K562 (cell line): ENCODE data around the gene CRPPA. TPM values are rescaled to one million over a fixed set of nuclear protein-coding genes. Genes with fewer than 3 reads are reported as not detected.
A peak's percentile ranks its signal among the peaks of the same experiment; 100 is the strongest.

Experiments used
- BCLAF1 ChIP-seq, 2 experiments: fragments of 450-650 bp in 1 of 2; IDR thresholded peaks; 2 replicates each; pipeline ENCODE4 v1.6.1; 2011 to 2017; ENCODE audit warnings: low read depth in 2 of 2, antibody characterized with exemption in 1 of 2, borderline replicate concordance in 1 of 2, low read length in 1 of 2, mild to moderate bottlenecking in 1 of 2, mixed read lengths in 1 of 2; ENCODE audit not compliant: control insufficient read depth in 1 of 2
- EWSR1 ChIP-seq: fragments of 450-650 bp; IDR thresholded peaks from 2 replicates; pipeline ENCODE4 v1.6.1; 2018; ENCODE audit warnings: borderline replicate concordance, mild to moderate bottlenecking, low read depth, moderate library complexity; ENCODE audit not compliant: partially characterized antibody
- FOXM1 ChIP-seq, 2 experiments: fragments of 450-650 bp in 1 of 2; sonication (generic) in 1 of 2; formaldehyde crosslinking in 1 of 2; IDR thresholded peaks; 2 replicates each; pipeline versions ENCODE4 v1.6.1 to v1.9.0; 2017 to 2022; ENCODE audit warnings: low read depth in 2 of 2, mild to moderate bottlenecking in 2 of 2, missing genetic modification reagents in 1 of 2, moderate library complexity in 1 of 2
- GATAD2B ChIP-seq: fragments of 450-650 bp; IDR thresholded peaks from 2 replicates; pipeline ENCODE4 v1.6.1; 2017; ENCODE audit warnings: mild to moderate bottlenecking, borderline replicate concordance
- HBP1 ChIP-seq: fragments of 450-650 bp; formaldehyde crosslinking; IDR thresholded peaks from 2 replicates; pipeline ENCODE4 v1.4.0; 2022; ENCODE audit warnings: missing genetic modification characterization
- KAT7 ChIP-seq: sonication (generic); formaldehyde crosslinking; IDR thresholded peaks from 2 replicates; pipeline ENCODE4 v1.8.0; 2022; ENCODE audit warnings: missing genetic modification reagents, mild to moderate bottlenecking, borderline replicate concordance
- LEF1 ChIP-seq: fragments of 450-650 bp; IDR thresholded peaks from 2 replicates; pipeline ENCODE4 v1.6.1; 2016; ENCODE audit warnings: mild to moderate bottlenecking
- MAZ ChIP-seq, 2 experiments: fragments of 450-650 bp in 1 of 2; sonication (generic) in 1 of 2; formaldehyde crosslinking; IDR thresholded peaks in 1 of 2; conservative IDR thresholded peaks in 1 of 2; 2 replicates each; pipeline versions ENCODE4 v1.4.0 to v1.5.0; 2020; ENCODE audit warnings: mild to moderate bottlenecking in 1 of 2, missing genetic modification reagents in 1 of 2
- SIN3B ChIP-seq: fragments of 450-650 bp; IDR thresholded peaks from 2 replicates; pipeline ENCODE4 v1.6.1; 2017; ENCODE audit warnings: low read depth, mild to moderate bottlenecking, moderate library complexity
- SMAD2 ChIP-seq: fragments of 150-350 bp; IDR thresholded peaks from 2 replicates; pipeline ENCODE4 v1.6.1; 2014; ENCODE audit warnings: low read depth, mild to moderate bottlenecking, low read length
- USF2 ChIP-seq: sonication (generic); formaldehyde crosslinking; IDR thresholded peaks from 2 replicates; pipeline ENCODE4 v1.5.0; 2020; ENCODE audit warnings: missing genetic modification reagents
- ZHX1 ChIP-seq: fragments of 150-350 bp; conservative IDR thresholded peaks from 2 replicates; pipeline ENCODE4 v1.6.1; 2014; ENCODE audit warnings: low read length
- polyA plus RNA-seq, 8 experiments: library from polyadenylated mRNA; depleted of rRNA in 4 of 8; stranded (reverse) in 5 of 8; unstranded in 3 of 8; fragments of >200 nt; fragmentation: Nextera tagmentation in 2 of 8; fragmentation: Illumina TruSeq in 1 of 8; extraction: Ambion mirVana in 2 of 8; extraction: Trizol in 1 of 8; gene quantifications; 2 replicates each; pipeline versions ENCODE4 v1.2.1 to v1.2.3, GENCODE V29; 2011 to 2014; ENCODE audit warnings: inconsistent platforms in 1 of 8, missing spikeins in 1 of 8
- total RNA-seq, 7 experiments: library from RNA; depleted of rRNA in 6 of 7; stranded (reverse); fragments of >200 nt in 6 of 7; fragmentation: Illumina TruSeq in 2 of 7; extraction: Trizol in 2 of 7; gene quantifications; 2 replicates each; pipeline versions ENCODE4 v1.2.1 to v1.2.3, GENCODE V29; 2011 to 2021; ENCODE audit warnings: low replicate concordance in 1 of 7
- TF ChIP-seq, protein P1 (sequence below): sonication (generic); formaldehyde crosslinking; IDR thresholded peaks from 2 replicates; pipeline ENCODE4 v1.8.0; 2022; ENCODE audit warnings: mild to moderate bottlenecking, missing genetic modification reagents

Gene CRPPA
- total and polyA plus RNA-seq, 9 of the 15 experiments (the other 6 are each of a cell fraction or from before 2014, with no cell fraction given): 3.9 to 14.4 (median 7.8) TPM

DNA sequence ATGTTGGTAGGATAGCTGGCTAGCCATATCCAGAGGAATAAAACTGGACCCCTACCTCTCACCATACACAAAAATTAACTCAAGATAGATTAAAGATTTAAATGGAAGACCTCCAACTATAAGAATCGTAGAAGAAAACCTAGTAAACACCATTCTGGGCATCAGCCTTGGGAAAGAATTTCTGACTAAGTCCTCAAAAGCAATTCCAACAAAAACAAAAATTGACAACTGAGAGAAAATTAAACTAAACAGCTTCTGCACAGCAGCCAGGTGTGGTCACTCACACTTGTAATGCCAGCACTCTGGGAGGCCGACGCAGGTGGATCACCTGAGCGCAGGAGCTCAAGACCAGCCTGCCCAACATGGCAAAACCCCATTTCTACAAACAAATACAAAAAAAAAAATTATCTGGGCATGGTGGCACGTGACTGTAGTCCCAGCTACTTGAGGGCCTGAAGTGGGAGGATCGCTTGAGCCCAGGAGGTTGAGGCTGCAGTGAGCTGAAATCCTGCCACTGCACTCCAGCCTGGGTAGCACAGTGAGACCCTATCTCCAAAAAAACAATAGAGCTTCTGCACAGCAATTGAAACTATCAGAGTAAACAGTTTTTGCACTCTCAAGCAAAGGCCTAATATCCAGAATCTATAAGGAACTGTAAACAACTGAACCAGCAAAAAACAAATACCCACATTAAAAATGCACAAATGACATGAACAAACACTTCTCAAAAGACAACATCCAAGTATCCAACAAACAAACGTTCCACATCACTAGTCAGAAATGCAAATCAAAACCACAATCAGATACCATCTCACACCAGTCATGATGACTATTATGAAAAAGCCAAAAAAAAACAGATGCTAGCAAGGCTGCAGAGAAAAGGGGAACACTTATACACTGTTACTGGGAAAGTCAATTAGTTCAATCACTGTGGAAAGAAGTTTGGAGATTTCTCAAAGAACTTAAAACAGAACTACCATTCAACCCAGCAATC is 4.8 kb downstream of the CRPPA start (continued):
- peak; percentile 61; the same call in 1 of the 2 replicates for TF ChIP-seq FOXM1 (IDR thresholded peaks at IDR 0.05; ENCODE audit: low read depth)
- no peak for TF ChIP-seq FOXM1 (CRISPR knock-in tag; IDR thresholded peaks at IDR 0.05; ENCODE audit: low read depth)
- TF ChIP-seq USF2 (CRISPR knock-in tag): no peak
- TF ChIP-seq ZHX1: no peak
- no peak for TF ChIP-seq EWSR1
- TF ChIP-seq, protein P1, sequence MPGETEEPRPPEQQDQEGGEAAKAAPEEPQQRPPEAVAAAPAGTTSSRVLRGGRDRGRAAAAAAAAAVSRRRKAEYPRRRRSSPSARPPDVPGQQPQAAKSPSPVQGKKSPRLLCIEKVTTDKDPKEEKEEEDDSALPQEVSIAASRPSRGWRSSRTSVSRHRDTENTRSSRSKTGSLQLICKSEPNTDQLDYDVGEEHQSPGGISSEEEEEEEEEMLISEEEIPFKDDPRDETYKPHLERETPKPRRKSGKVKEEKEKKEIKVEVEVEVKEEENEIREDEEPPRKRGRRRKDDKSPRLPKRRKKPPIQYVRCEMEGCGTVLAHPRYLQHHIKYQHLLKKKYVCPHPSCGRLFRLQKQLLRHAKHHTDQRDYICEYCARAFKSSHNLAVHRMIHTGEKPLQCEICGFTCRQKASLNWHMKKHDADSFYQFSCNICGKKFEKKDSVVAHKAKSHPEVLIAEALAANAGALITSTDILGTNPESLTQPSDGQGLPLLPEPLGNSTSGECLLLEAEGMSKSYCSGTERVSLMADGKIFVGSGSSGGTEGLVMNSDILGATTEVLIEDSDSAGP (CRISPR knock-in tag): no peak
- no peak for TF ChIP-seq GATAD2B
- no peak for TF ChIP-seq MAZ (CRISPR knock-in tag; conservative IDR thresholded peaks at IDR 0.05 in 1 of 2, IDR thresholded peaks at IDR 0.05 in 1 of 2)
- no peak for TF ChIP-seq SIN3B
- TF ChIP-seq SMAD2: no peak
- TF ChIP-seq LEF1: peak; percentile 24; the same call in 1 of the 2 replicates
- TF ChIP-seq HBP1: no peak
- no peak for TF ChIP-seq BCLAF1 (IDR thresholded peaks at IDR 0.05; ENCODE audit: borderline replicate concordance in 1 of 2, control insufficient read depth in 1 of 2, low read depth in 2 of 2, low read length in 1 of 2)
- TF ChIP-seq KAT7 (CRISPR knock-in tag): no peak
